H9 (cell line): Measurements from ENCODE around the gene TACO1. TPM values are rescaled to one million over a fixed set of nuclear protein-coding genes. Genes with fewer than 3 reads are reported as not detected.

Experiments
- DNase-seq: peaks from one replicate; pipeline ENCODE4 v3.0.0-alpha.2; 2017
- H2AFZ ChIP-seq: one replicate; pipeline ENCODE4 v1.6.1; 2013; ENCODE audit warnings: mild to moderate bottlenecking, low read length, control low read depth, moderate library complexity
- H2AK5ac ChIP-seq: 2 replicates; pipeline ENCODE4 v1.6.1; 2013; ENCODE audit warnings: low read length, control low read depth, mixed read lengths; ENCODE audit not compliant: insufficient read length
- H2BK120ac ChIP-seq: one replicate; pipeline ENCODE4 v1.6.1; 2013; ENCODE audit warnings: low read depth, mild to moderate bottlenecking, low read length, control low read depth, inconsistent platforms; ENCODE audit not compliant: poor library complexity, severe bottlenecking
- H2BK12ac ChIP-seq: 2 replicates; pipeline ENCODE4 v1.6.1; 2013; ENCODE audit warnings: low read length, control low read depth, mixed read lengths, low read depth; ENCODE audit not compliant: insufficient read length
- H2BK15ac ChIP-seq: 2 replicates; pipeline ENCODE4 v1.6.1; 2013; ENCODE audit warnings: low read depth, low read length, control low read depth
- H2BK20ac ChIP-seq: one replicate; pipeline ENCODE4 v1.6.1; 2013; ENCODE audit warnings: low read depth, mild to moderate bottlenecking, low read length, control low read depth, inconsistent platforms; ENCODE audit not compliant: poor library complexity, severe bottlenecking
- H2BK5ac ChIP-seq: 2 replicates; pipeline ENCODE4 v1.6.1; 2013; ENCODE audit warnings: low read length, control low read depth, mixed read lengths; ENCODE audit not compliant: insufficient read length
- H3K14ac ChIP-seq: 2 replicates; pipeline ENCODE4 v1.6.1; 2013; ENCODE audit warnings: low read length, control low read depth; ENCODE audit not compliant: insufficient read depth
- H3K18ac ChIP-seq: 2 replicates; pipeline ENCODE4 v1.6.1; 2013; ENCODE audit warnings: low read depth, mild to moderate bottlenecking, mixed read lengths, low read length, control low read depth; ENCODE audit not compliant: insufficient read length
- H3K23ac ChIP-seq: 2 replicates; pipeline ENCODE4 v1.6.1; 2013; ENCODE audit warnings: low read length, control low read depth, mixed read lengths, low read depth; ENCODE audit not compliant: insufficient read length
- H3K23me2 ChIP-seq: 2 replicates; pipeline ENCODE4 v1.6.1; 2013; ENCODE audit warnings: low read depth, mild to moderate bottlenecking, mixed read lengths, low read length, control low read depth; ENCODE audit not compliant: insufficient read length, poor library complexity, severe bottlenecking
- H3K27ac ChIP-seq: 2 replicates; pipeline ENCODE4 v1.5.1; 2013; ENCODE audit warnings: low read length, control low read depth, mixed read lengths, low read depth; ENCODE audit not compliant: insufficient read length
- H3K27me3 ChIP-seq: 2 replicates; pipeline ENCODE4 v1.6.1; 2013; ENCODE audit warnings: low read length, control low read depth, inconsistent platforms; ENCODE audit not compliant: insufficient read depth
- H3K4ac ChIP-seq: 2 replicates; pipeline ENCODE4 v1.6.1; 2013; ENCODE audit warnings: low read depth, mild to moderate bottlenecking, control low read depth, inconsistent platforms, low read length, moderate library complexity
- H3K4me1 ChIP-seq: 2 replicates; pipeline ENCODE4 v1.6.1; 2013; ENCODE audit warnings: low read length, control low read depth, inconsistent platforms; ENCODE audit not compliant: insufficient read depth
- H3K4me2 ChIP-seq: 2 replicates; pipeline ENCODE4 v1.6.1; 2013; ENCODE audit warnings: low read length, control low read depth, mixed read lengths; ENCODE audit not compliant: insufficient read length, insufficient read depth
- H3K56ac ChIP-seq: 2 replicates; pipeline ENCODE4 v1.6.1; 2013; ENCODE audit warnings: low read depth, mild to moderate bottlenecking, mixed read lengths, low read length, control low read depth; ENCODE audit not compliant: insufficient read length
- H3K79me1 ChIP-seq: 2 replicates; pipeline ENCODE4 v1.6.1; 2013; ENCODE audit warnings: low read depth, mild to moderate bottlenecking, moderate library complexity, low read length, control low read depth, inconsistent platforms; ENCODE audit not compliant: insufficient read depth, poor library complexity, severe bottlenecking
- H3K79me2 ChIP-seq: 2 replicates; pipeline ENCODE4 v1.6.1; 2013; ENCODE audit warnings: low read length, control low read depth, inconsistent platforms; ENCODE audit not compliant: insufficient read depth
- H3K9ac ChIP-seq: 2 replicates; pipeline ENCODE4 v1.6.1; 2013; ENCODE audit warnings: low read length, control low read depth, mixed read lengths; ENCODE audit not compliant: insufficient read length; ENCODE audit errors: extremely low read depth
- H3K9me3 ChIP-seq: one replicate; pipeline ENCODE4 v1.6.1; 2013; ENCODE audit warnings: low read depth, low read length, inconsistent platforms; ENCODE audit not compliant: control insufficient read depth
- H3T11ph ChIP-seq: one replicate; pipeline ENCODE4 v1.6.1; 2013; ENCODE audit warnings: mild to moderate bottlenecking, low read length, control low read depth, inconsistent platforms
- H4K20me1 ChIP-seq: one replicate; pipeline ENCODE4 v1.6.1; 2013; ENCODE audit not compliant: control insufficient read depth, insufficient read length, insufficient read depth
- H4K5ac ChIP-seq: 2 replicates; pipeline ENCODE4 v1.6.1; 2013; ENCODE audit warnings: low read depth, mild to moderate bottlenecking, mixed read lengths, low read length, control low read depth; ENCODE audit not compliant: insufficient read length
- H4K8ac ChIP-seq: replicated peaks from 2 replicates; pipeline ENCODE4 v1.6.1; 2013; ENCODE audit warnings: low read length, control low read depth, mixed read lengths, low read depth; ENCODE audit not compliant: insufficient read length
- H4K91ac ChIP-seq: 2 replicates; pipeline ENCODE4 v1.6.1; 2013; ENCODE audit warnings: low read depth, mild to moderate bottlenecking, moderate library complexity, mixed read lengths, low read length, control low read depth; ENCODE audit not compliant: insufficient read length
- H3K27ac Mint-ChIP-seq, 3 experiments: 2 replicates in 2 of 3; 3 replicates in 1 of 3; pipeline ENCODE4 v1.8.0; 2020 to 2021; ENCODE audit warnings: mixed read lengths in 3 of 3, mild to moderate bottlenecking in 1 of 3, moderate library complexity in 1 of 3
- H3K27me3 Mint-ChIP-seq: 2 replicates; pipeline ENCODE4 v1.8.0; 2021; ENCODE audit warnings: low read depth, mild to moderate bottlenecking, moderate library complexity, mixed read lengths
- H3K36me3 Mint-ChIP-seq, 3 experiments: 2 replicates in 2 of 3; 3 replicates in 1 of 3; pipeline ENCODE4 v1.8.0; 2020 to 2021; ENCODE audit warnings: low read depth in 3 of 3, mixed read lengths in 3 of 3; ENCODE audit not compliant: insufficient read depth in 1 of 3
- H3K4me1 Mint-ChIP-seq, 2 experiments: 2 replicates each; pipeline ENCODE4 v1.8.0; 2020; ENCODE audit warnings: mixed read lengths in 2 of 2
- H3K4me3 Mint-ChIP-seq, 2 experiments: 2 replicates in 1 of 2; 3 replicates in 1 of 2; pipeline ENCODE4 v1.8.0; 2020 to 2021; ENCODE audit warnings: mild to moderate bottlenecking in 2 of 2, mixed read lengths in 2 of 2, moderate library complexity in 1 of 2
- H3K9me3 Mint-ChIP-seq, 2 experiments: 2 replicates in 1 of 2; 3 replicates in 1 of 2; pipeline ENCODE4 v1.8.0; 2020; ENCODE audit warnings: mild to moderate bottlenecking in 2 of 2, mixed read lengths in 2 of 2, moderate library complexity in 1 of 2
- CTCF ChIP-seq: fragments of 200-600 bp; sonication (generic); conservative IDR thresholded peaks from 3 replicates; pipeline ENCODE4 v1.8.0; 2021; ENCODE audit warnings: antibody characterized with exemption, mild to moderate bottlenecking
- WGBS: extraction: QIAGEN DNeasy Blood & Tissue Kit; methylation state at CpG from one replicate; pipeline ENCODE4 v1.1.7; 2013; ENCODE audit warnings: missing lambda C conversion rate, low lambda C conversion rate, mixed read lengths; ENCODE audit not compliant: insufficient read length; ENCODE audit errors: extremely low coverage; 5-methylcytosine and 5-hydroxymethylcytosine counted together
- total RNA-seq: library from RNA; stranded (reverse); gene quantifications from 2 replicates; pipeline ENCODE4 v1.2.1, GENCODE V29; 2021

The TACO1 gene
- total RNA-seq, 1 experiment from 2014 or later: 30.2 TPM

GRCh38 chr17:63623786-63624530, 23.3 kb downstream of the TACO1 start:
- no CpG with 5 or more reads among the region's 7 CpGs for WGBS
- TF ChIP-seq CTCF: no peak
- H4K91ac ChIP-seq: no peak overlapping the region
- Mint-ChIP-seq H3K27me3 (peaks cover 1% of the 10 kb centered on the region; the same call in 1 of the 2 replicates), H3K4me3 (peak overlapping the region; percentile 91 to 98), H3K9me3 (peaks cover 0 to 3% of the 10 kb centered on the region in 2 experiments; a peak in 2 of 5 replicates), H3K27ac (no peak overlapping the region), H3K4me1 (peaks cover 27 to 31% of the 10 kb centered on the region in 2 experiments), H3K36me3 (no peaks in the 10 kb centered on the region; a peak in 2 of 7 replicates)
- no peaks in the 10 kb centered on the region for H3K9me3 ChIP-seq
- H3K4ac ChIP-seq: no peak overlapping the region
- no peak overlapping the region for H3K14ac ChIP-seq
- H4K20me1 ChIP-seq: no peaks in the 10 kb centered on the region
- no peak overlapping the region for H3K56ac ChIP-seq
- no peak overlapping the region for H4K8ac ChIP-seq
- peaks cover 3% of the 10 kb centered on the region; the same call in 1 of the 2 replicates for H3K4me1 ChIP-seq
- H3K23me2 ChIP-seq: peaks cover 5% of the 10 kb centered on the region
- no peak overlapping the region for H2BK5ac ChIP-seq
- no peak overlapping the region for H3K27ac ChIP-seq
- H3K4me2 ChIP-seq: peak overlapping the region; percentile 55
- no peak overlapping the region for H2AFZ ChIP-seq
- H2BK15ac ChIP-seq: no peak overlapping the region
- H3K9ac ChIP-seq: peak overlapping the region; percentile 36
- H2AK5ac ChIP-seq: no peak overlapping the region
- no peak overlapping the region for H4K5ac ChIP-seq
- no peak for DNase-seq
- H3K27me3 ChIP-seq: no peaks in the 10 kb centered on the region
- H2BK12ac ChIP-seq: no peak overlapping the region
- peaks cover 3% of the 10 kb centered on the region; the same call in 1 of the 2 replicates for H3K79me2 ChIP-seq
- no peak overlapping the region for H3K23ac ChIP-seq
- no peak overlapping the region for H3T11ph ChIP-seq
- no peak overlapping the region for H2BK120ac ChIP-seq
- H3K79me1 ChIP-seq: peaks cover 2% of the 10 kb centered on the region
- no peak overlapping the region for H3K18ac ChIP-seq
- H2BK20ac ChIP-seq: no peak overlapping the region
